Testis (tissue), 2 donors: Measurements from ENCODE around the gene AGAP1.

Source experiments
- CTCF ChIP-seq, 3 experiments: fragments of 450-650 bp in 2 of 3; fragments of 200-600 bp in 1 of 3; sonication (generic) in 1 of 3; IDR thresholded peaks; one replicate each; pipeline ENCODE4 v1.5.1; 2016 to 2019; ENCODE audit warnings: antibody characterized with exemption in 3 of 3, mild to moderate bottlenecking in 2 of 3, moderate library complexity in 1 of 3
- POLR2A ChIP-seq: fragments of 450-650 bp; IDR thresholded peaks from one replicate; pipeline ENCODE4 v1.6.1; 2017; ENCODE audit warnings: antibody characterized with exemption, mild to moderate bottlenecking, moderate library complexity

GRCh38 chr2:236156095-236156859 lies 662.4 kb downstream of the AGAP1 start:
- TF ChIP-seq CTCF (IDR thresholded peaks at IDR 0.05) (no peak), POLR2A (no peak)
